GM12891 (cell line): ENCODE results near the gene ZDHHC14.

Experiments
- POLR2A ChIP-seq: IDR thresholded peaks from 2 replicates; pipeline ENCODE4 v1.6.1; 2011; ENCODE audit warnings: low read depth, low read length, control low read depth
- TAF1 ChIP-seq: IDR thresholded peaks from 2 replicates; pipeline ENCODE4 v1.6.1; 2011; ENCODE audit warnings: low read depth, low read length, control low read depth

GRCh38 chr6:157669323-157669722 is 288.3 kb downstream of the ZDHHC14 start:
- TF ChIP-seq POLR2A: no peak
- no peak for TF ChIP-seq TAF1
